Natural killer cell (primary cell): ENCODE measurements around the gene SLC16A10. TPM values are rescaled to one million over a fixed set of nuclear protein-coding genes. Genes with fewer than 3 reads are reported as not detected.

Source experiments
- ATAC-seq, 3 donors: fragments of 150-1000 bp in 2 of 3; fragments of 200-7000 bp in 1 of 3; cut with Tn5 transposase; 1 replicate in 1 of 3; 2 replicates in 2 of 3; pipeline ENCODE4 v1.10.0; 2021; ENCODE audit warnings: mild to moderate bottlenecking in 2 of 3, moderate library complexity in 2 of 3
- DNase-seq, 2 donors: peaks; one replicate each; pipeline versions ENCODE4 v3.0.0 to v3.0.0-alpha.2; 2013 to 2021; ENCODE audit warnings: mixed read lengths in 1 of 2
- H3K27ac ChIP-seq: one replicate; pipeline ENCODE4 v1.5.1; 2013; ENCODE audit warnings: mild to moderate bottlenecking, low read length
- H3K27me3 ChIP-seq: one replicate; pipeline ENCODE4 v1.6.1; 2013; ENCODE audit warnings: low read length; ENCODE audit not compliant: control insufficient read depth, insufficient read depth
- H3K36me3 ChIP-seq: one replicate; pipeline ENCODE4 v1.6.1; 2013; ENCODE audit warnings: low read length; ENCODE audit not compliant: control insufficient read depth, insufficient read depth
- H3K4me1 ChIP-seq: one replicate; pipeline ENCODE4 v1.6.1; 2013; ENCODE audit warnings: low read length; ENCODE audit not compliant: control insufficient read depth, insufficient read depth
- H3K4me3 ChIP-seq: one replicate; pipeline ENCODE4 v1.5.1; 2013; ENCODE audit warnings: low read length
- H3K9me3 ChIP-seq: one replicate; pipeline ENCODE4 v1.6.1; 2013; ENCODE audit warnings: low read length; ENCODE audit not compliant: control insufficient read depth, insufficient read depth
- H3K27ac Mint-ChIP-seq, 2 donors: one replicate each; pipeline ENCODE4 v1.8.0; 2022; ENCODE audit warnings: mild to moderate bottlenecking in 2 of 2, mixed read lengths in 2 of 2, moderate library complexity in 1 of 2
- H3K27me3 Mint-ChIP-seq, 2 donors: one replicate each; pipeline ENCODE4 v1.8.0; 2022; ENCODE audit warnings: low read depth in 2 of 2, mixed read lengths in 2 of 2
- H3K36me3 Mint-ChIP-seq: one replicate; pipeline ENCODE4 v1.8.0; 2022; ENCODE audit warnings: mixed read lengths
- H3K4me1 Mint-ChIP-seq, 2 donors: one replicate each; pipeline ENCODE4 v1.8.0; 2022; ENCODE audit warnings: mixed read lengths in 2 of 2
- H3K4me3 Mint-ChIP-seq: one replicate; pipeline ENCODE4 v1.8.0; 2022; ENCODE audit warnings: mild to moderate bottlenecking, moderate library complexity, mixed read lengths
- H3K9me3 Mint-ChIP-seq, 2 donors: one replicate each; pipeline ENCODE4 v1.8.0; 2022; ENCODE audit warnings: mixed read lengths in 2 of 2
- WGBS: methylation state at CpG from one replicate; pipeline ENCODE4 v1.1.7; 2013; ENCODE audit warnings: missing lambda C conversion rate; ENCODE audit not compliant: insufficient coverage; 5-methylcytosine and 5-hydroxymethylcytosine counted together
- intact Hi-C: fragments of 100-400 bp; cut with micrococcal nuclease; formaldehyde crosslinking; loops from one replicate; pipeline ENCODE4 v1.14.2; 2022
- total RNA-seq, 4 donors: library from RNA; stranded (reverse); fragments of 120-200 nt in 1 of 4; gene quantifications; one replicate each; pipeline versions ENCODE4 v1.2.3 to v1.2.4, GENCODE V29; 2013 to 2022
- TF ChIP-seq, protein P1 (sequence below): fragments of 200-600 bp; IDR thresholded peaks from one replicate; pipeline ENCODE4 v1.8.0; 2022; ENCODE audit warnings: antibody characterized with exemption

Gene SLC16A10
- total RNA-seq, 3 donors from 2014 or later (not counting 1 experiment from before 2014, with no cell fraction given), result 0.05 to 0.53 (median 0.18) TPM

DNA sequence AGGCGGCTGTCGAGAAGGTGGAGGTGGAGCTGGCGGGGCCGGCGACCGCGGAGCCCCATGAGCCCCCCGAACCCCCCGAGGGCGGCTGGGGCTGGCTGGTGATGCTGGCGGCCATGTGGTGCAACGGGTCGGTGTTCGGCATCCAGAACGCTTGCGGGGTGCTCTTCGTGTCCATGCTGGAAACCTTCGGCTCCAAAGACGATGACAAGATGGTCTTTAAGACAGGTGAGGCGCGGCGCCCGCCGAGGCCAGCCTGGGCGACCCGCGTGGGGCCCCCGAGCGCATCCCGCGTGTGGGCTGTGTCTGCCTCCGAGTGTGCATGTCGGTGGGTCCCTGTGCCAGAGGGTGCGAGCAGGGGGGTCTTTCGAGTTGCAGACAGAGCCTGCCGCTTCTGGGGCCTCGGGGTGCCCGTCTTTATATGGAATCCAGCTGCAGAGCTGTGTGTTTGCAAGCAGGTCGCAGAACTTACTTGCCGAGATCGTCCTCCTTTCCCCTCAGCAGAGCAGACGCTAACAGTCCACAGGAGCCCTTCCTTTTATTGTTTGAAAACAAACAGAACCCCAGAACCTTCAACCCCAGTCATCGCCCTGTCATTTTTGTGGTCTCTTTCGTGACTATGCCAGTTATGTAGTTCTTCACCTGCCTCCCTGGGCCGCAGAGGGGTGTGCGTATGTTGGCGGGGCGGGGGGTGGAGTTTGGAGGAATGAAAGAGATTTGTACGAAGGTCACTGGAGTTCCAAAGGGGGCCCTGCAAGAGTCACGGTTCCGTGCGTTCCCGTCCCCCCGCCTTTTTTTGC lies 766 bp downstream of the SLC16A10 start:
- peaks cover 11% of the 10 kb centered on the region for H3K4me1 ChIP-seq
- H3K27ac Mint-ChIP-seq, result no peak overlapping the region
- DNase-seq (peak in 1 of 2 donors; percentile 79), ATAC-seq (peak in 2 of 3 donors; percentile 15 to 27)
- intact Hi-C loops, result no loop called here
- no peaks in the 10 kb centered on the region for H3K9me3 ChIP-seq
- H3K27ac ChIP-seq, result no peak overlapping the region
- H3K4me3 Mint-ChIP-seq, result peak overlapping the region; percentile 86
- H3K36me3 Mint-ChIP-seq, result no peaks in the 10 kb centered on the region
- no peaks in the 10 kb centered on the region for H3K9me3 Mint-ChIP-seq
- H3K27me3 Mint-ChIP-seq, result peaks cover 40 to 52% of the 10 kb centered on the region in 2 donors
- H3K4me3 ChIP-seq, result peak overlapping the region; percentile 23
- 1% methylated on average over 54 of the region's 54 CpGs for WGBS
- peaks cover 13% of the 10 kb centered on the region for H3K27me3 ChIP-seq
- peaks cover 13 to 14% of the 10 kb centered on the region in 2 donors for H3K4me1 Mint-ChIP-seq
- TF ChIP-seq, protein P1, sequence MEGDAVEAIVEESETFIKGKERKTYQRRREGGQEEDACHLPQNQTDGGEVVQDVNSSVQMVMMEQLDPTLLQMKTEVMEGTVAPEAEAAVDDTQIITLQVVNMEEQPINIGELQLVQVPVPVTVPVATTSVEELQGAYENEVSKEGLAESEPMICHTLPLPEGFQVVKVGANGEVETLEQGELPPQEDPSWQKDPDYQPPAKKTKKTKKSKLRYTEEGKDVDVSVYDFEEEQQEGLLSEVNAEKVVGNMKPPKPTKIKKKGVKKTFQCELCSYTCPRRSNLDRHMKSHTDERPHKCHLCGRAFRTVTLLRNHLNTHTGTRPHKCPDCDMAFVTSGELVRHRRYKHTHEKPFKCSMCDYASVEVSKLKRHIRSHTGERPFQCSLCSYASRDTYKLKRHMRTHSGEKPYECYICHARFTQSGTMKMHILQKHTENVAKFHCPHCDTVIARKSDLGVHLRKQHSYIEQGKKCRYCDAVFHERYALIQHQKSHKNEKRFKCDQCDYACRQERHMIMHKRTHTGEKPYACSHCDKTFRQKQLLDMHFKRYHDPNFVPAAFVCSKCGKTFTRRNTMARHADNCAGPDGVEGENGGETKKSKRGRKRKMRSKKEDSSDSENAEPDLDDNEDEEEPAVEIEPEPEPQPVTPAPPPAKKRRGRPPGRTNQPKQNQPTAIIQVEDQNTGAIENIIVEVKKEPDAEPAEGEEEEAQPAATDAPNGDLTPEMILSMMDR, result no peak
- no peaks in the 10 kb centered on the region for H3K36me3 ChIP-seq

- Mint-ChIP-seq H3K4me3 (peak overlapping the region; percentile 86), H3K27ac (no peak overlapping the region), H3K36me3 (no peaks in the 10 kb centered on the region), H3K27me3 (peaks cover 37 to 52% of the 10 kb centered on the region in 2 donors), H3K9me3 (no peaks in the 10 kb centered on the region), H3K4me1 (peaks cover 13 to 14% of the 10 kb centered on the region in 2 donors)
- no peak overlapping the region for H3K4me3 ChIP-seq
- ATAC-seq, result no peak
- H3K4me1 ChIP-seq, result peaks cover 11% of the 10 kb centered on the region
- H3K27ac ChIP-seq, result no peak overlapping the region
- peak in 1 of 2 donors; percentile 13 for DNase-seq
- TF ChIP-seq, protein P1, result no peak
- intact Hi-C loops, result no loop called here
- H3K27me3 ChIP-seq, result peaks cover 13% of the 10 kb centered on the region
- no peaks in the 10 kb centered on the region for H3K9me3 ChIP-seq
- 14% methylated on average over 2 of the region's 5 CpGs for WGBS
- H3K36me3 ChIP-seq, result no peaks in the 10 kb centered on the region
These were observed 1.3 kb downstream of the SLC16A10 start for GRCh38 chr6:111088668-111089003.

- Histone ChIP-seq H3K27me3 (peaks cover 13% of the 10 kb centered on the region), H3K4me3 (no peak overlapping the region), H3K36me3 (no peaks in the 10 kb centered on the region), H3K27ac (no peak overlapping the region), H3K4me1 (peaks cover 11% of the 10 kb centered on the region), H3K9me3 (no peaks in the 10 kb centered on the region)
- Mint-ChIP-seq H3K4me1 (peaks cover 13 to 14% of the 10 kb centered on the region in 2 donors), H3K9me3 (no peaks in the 10 kb centered on the region), H3K4me3 (no peak overlapping the region), H3K36me3 (no peaks in the 10 kb centered on the region), H3K27ac (no peak overlapping the region), H3K27me3 (peaks cover 41 to 47% of the 10 kb centered on the region in 2 donors)
- TF ChIP-seq, protein P1, result no peak
- ATAC-seq, result no peak
- intact Hi-C loops, result no loop called here
- WGBS, result 91% methylated on average over 4 of the region's 4 CpGs
- no peak for DNase-seq
These were observed 3.5 kb downstream of the SLC16A10 start for GRCh38 chr6:111090766-111091165.
